Endothelial cell of umbilical vein (primary cell): Measurements from ENCODE around the gene NOD1. TPM values are rescaled to one million over a fixed set of nuclear protein-coding genes. Genes with fewer than 3 reads are reported as not detected.

Experiments used
- BruUV-seq: library from RNA; stranded (reverse); fragments of 400-500 nt; replicated peaks from 2 replicates; lab custom pipeline; 2021; lab: Mats Ljungman, UMichigan
- CTCF ChIA-PET: fragments of 300-600, 350-600 bp; sonication (Branson Sonifier 250); formaldehyde crosslinking; loops from one replicate; lab custom pipeline; 2021; ENCODE audit warnings: antibody characterized with exemption, inconsistent platforms; lab: Charles Lee
- POLR2A ChIA-PET: fragments of 300-600, 350-600 bp; sonication (Branson Sonifier 250); formaldehyde crosslinking; loops from one replicate; lab custom pipeline; 2021; ENCODE audit warnings: antibody characterized with exemption, inconsistent platforms; lab: Charles Lee
- DNase-seq: peaks from one replicate; pipeline ENCODE4 v3.0.0-alpha.2; 2011; ENCODE audit warnings: low read depth, low spot score
- FAIRE-seq: peaks from 2 replicates; lab custom pipeline; 2011; peaks lifted over from hg19 to GRCh38; lab: Jason Lieb, UNC
- H2AFZ ChIP-seq: 2 replicates; pipeline ENCODE4 v1.6.0; 2012; ENCODE audit warnings: low read depth, low read length, control low read depth, inconsistent platforms
- H3K27ac ChIP-seq: 2 replicates; pipeline ENCODE4 v1.5.1; 2011; ENCODE audit warnings: low read depth, mild to moderate bottlenecking, control low read depth, low read length, moderate library complexity; ENCODE audit not compliant: insufficient read depth
- H3K27me3 ChIP-seq, 2 experiments: 2 replicates each; pipeline versions ENCODE4 v1.6.0 to v1.6.1; 2011; ENCODE audit warnings: low read length in 2 of 2, mixed read lengths in 1 of 2; ENCODE audit not compliant: control insufficient read depth in 2 of 2, insufficient read depth in 2 of 2
- H3K36me3 ChIP-seq, 2 experiments: 2 replicates in 1 of 2; 3 replicates in 1 of 2; pipeline ENCODE4 v1.5.1; 2011; ENCODE audit warnings: low read length in 2 of 2, mild to moderate bottlenecking in 1 of 2, moderate library complexity in 1 of 2; ENCODE audit not compliant: control insufficient read depth in 2 of 2, insufficient read depth in 2 of 2; ENCODE audit errors: extremely low read depth in 1 of 2
- H3K4me1 ChIP-seq: 3 replicates; pipeline ENCODE4 v1.5.1; 2011; ENCODE audit warnings: mild to moderate bottlenecking, low read length; ENCODE audit not compliant: control insufficient read depth, insufficient read depth; ENCODE audit errors: extremely low read depth
- H3K4me2 ChIP-seq: 2 replicates; pipeline ENCODE4 v1.6.1; 2011; ENCODE audit warnings: low read length, control low read depth, mixed read lengths; ENCODE audit not compliant: insufficient read depth
- H3K4me3 ChIP-seq, 3 experiments: fragments of 200-600 bp in 1 of 3; sonication (generic), shearing (Covaris generic) in 1 of 3; replicated peaks in 1 of 3; 2 replicates each; pipeline ENCODE4 v1.5.1; 2011 to 2016; ENCODE audit warnings: control low read depth in 3 of 3, low read length in 3 of 3, mild to moderate bottlenecking in 2 of 3, inconsistent platforms in 1 of 3, low read depth in 1 of 3, moderate library complexity in 1 of 3; ENCODE audit not compliant: insufficient read depth in 1 of 3
- H3K79me2 ChIP-seq: 2 replicates; pipeline ENCODE4 v1.6.0; 2012; ENCODE audit warnings: low read length, inconsistent platforms; ENCODE audit not compliant: control insufficient read depth, insufficient read depth
- H3K9ac ChIP-seq: replicated peaks from 2 replicates; pipeline ENCODE3; 2011; ENCODE audit warnings: low read length, control low read depth; ENCODE audit not compliant: insufficient read depth; ENCODE audit errors: extremely low read depth
- H3K9me1 ChIP-seq: replicated peaks from 3 replicates; pipeline ENCODE4 v1.6.0; 2011; ENCODE audit warnings: mild to moderate bottlenecking, low read length; ENCODE audit not compliant: control insufficient read depth, insufficient read depth; ENCODE audit errors: extremely low read depth
- H3K9me3 ChIP-seq: replicated peaks from 2 replicates; pipeline ENCODE4 v1.5.1; 2012; ENCODE audit warnings: low read length, inconsistent platforms; ENCODE audit not compliant: control insufficient read depth, insufficient read depth
- H4K20me1 ChIP-seq: replicated peaks from 2 replicates; pipeline ENCODE3; 2011; ENCODE audit warnings: mild to moderate bottlenecking, low read length; ENCODE audit not compliant: control insufficient read depth, insufficient read depth; ENCODE audit errors: extremely low read depth
- CTCF ChIP-seq, 2 donors: IDR thresholded peaks; 1 replicate in 1 of 2; 2 replicates in 1 of 2; pipeline ENCODE4 v1.5.1; 2011; ENCODE audit warnings: low read length in 2 of 2, mild to moderate bottlenecking in 2 of 2, moderate library complexity in 2 of 2, control low read depth in 1 of 2, inconsistent platforms in 1 of 2, low read depth in 1 of 2; ENCODE audit not compliant: insufficient read depth in 1 of 2; ENCODE audit errors: extremely low read depth in 1 of 2
- EZH2 ChIP-seq: IDR thresholded peaks from 2 replicates; pipeline ENCODE4 v1.6.1; 2012; ENCODE audit warnings: borderline replicate concordance, low read depth, mild to moderate bottlenecking, moderate library complexity, low read length, inconsistent platforms; ENCODE audit not compliant: severe bottlenecking
- FOS ChIP-seq: IDR thresholded peaks from 2 replicates; pipeline ENCODE4 v1.6.1; 2011; ENCODE audit warnings: mild to moderate bottlenecking, low read length, moderate library complexity, borderline replicate concordance; ENCODE audit not compliant: insufficient read depth
- GATA2 ChIP-seq: IDR thresholded peaks from 2 replicates; pipeline ENCODE4 v1.7.0; 2011; ENCODE audit warnings: low read depth, mild to moderate bottlenecking, moderate library complexity, mixed read lengths, low read length; ENCODE audit not compliant: insufficient read length, insufficient read depth
- JUN ChIP-seq: IDR thresholded peaks from 2 replicates; pipeline ENCODE4 v1.6.1; 2011; ENCODE audit warnings: borderline replicate concordance, low read depth; ENCODE audit not compliant: insufficient read length, insufficient read depth
- MYC ChIP-seq: IDR thresholded peaks from one replicate; pipeline ENCODE4 v1.6.1; 2011; ENCODE audit warnings: mild to moderate bottlenecking, low read depth, low read length
- POLR2A ChIP-seq: IDR thresholded peaks from 2 replicates; pipeline ENCODE4 v1.6.1; 2012; ENCODE audit warnings: low read depth, mild to moderate bottlenecking, control low read depth, low read length
- POLR2AphosphoS5 ChIP-seq: IDR thresholded peaks from 2 replicates; pipeline ENCODE4 v1.6.1; 2012; ENCODE audit warnings: low read depth, mild to moderate bottlenecking, control low read depth, low read length, moderate library complexity; ENCODE audit not compliant: insufficient read depth
- dilution Hi-C: fragments of 300-500 bp; cut with MboI; formaldehyde crosslinking; loops from one replicate; pipeline ENCODE4 v1.15.0; 2019; ENCODE audit warnings: low sequenced_read_pairs; ENCODE audit not compliant: extremely low pct_ligation_motif_present
- intact Hi-C: fragments of 100-400 bp; cut with micrococcal nuclease; formaldehyde crosslinking; loops from one replicate; pipeline ENCODE4 v1.10.0; 2022
- polyA plus RNA-seq, 4 experiments: library from polyadenylated mRNA; depleted of rRNA in 3 of 4; stranded (reverse) in 3 of 4; unstranded in 1 of 4; fragments of >200 nt; gene quantifications; 2 replicates each; pipeline versions ENCODE4 v1.2.1 to v1.2.3, GENCODE V29; 2011 to 2012; ENCODE audit warnings: missing spikeins in 1 of 4
- total RNA-seq: library from RNA; stranded (reverse); gene quantifications from 2 replicates; pipeline ENCODE4 v1.2.3, GENCODE V29; 2021
- TF ChIP-seq, protein P1 (sequence below): IDR thresholded peaks from 2 replicates; pipeline ENCODE4 v1.6.1; 2011; ENCODE audit not compliant: insufficient read depth, insufficient read length

NOD1 gene
- total and polyA plus RNA-seq, 2 donors (not counting 3 experiments of a cell fraction or from before 2014, with no cell fraction given), result 22.1 to 39.2 TPM

DNA sequence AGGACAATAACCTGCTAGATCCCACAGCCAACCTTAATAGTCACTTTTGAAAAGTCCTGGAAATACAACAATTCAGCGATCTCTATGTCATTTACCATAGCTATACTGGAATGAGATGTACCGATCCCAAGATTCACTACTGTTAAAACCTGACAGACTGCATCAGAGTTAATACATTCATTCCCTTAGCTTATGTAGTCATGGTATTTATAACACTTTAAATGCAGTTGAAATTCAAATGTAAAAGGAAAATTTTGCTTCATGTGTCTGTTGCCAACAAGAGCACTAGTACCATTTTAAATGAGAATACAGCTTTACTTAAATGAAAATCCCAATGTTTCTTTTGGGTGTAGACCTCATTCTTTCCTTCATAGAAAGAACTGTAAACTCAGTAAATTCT, 37.2 kb upstream of the NOD1 start:
- no peak overlapping the region for H3K9ac ChIP-seq
- DNase-seq, result no peak
- no peaks in the 10 kb centered on the region for H4K20me1 ChIP-seq
- intact Hi-C loops, result no loop called here
- BruUV-seq, result no TSS peak
- H3K27me3 ChIP-seq, result no peaks in the 10 kb centered on the region
- ChIA-PET POLR2A (no interaction called here), CTCF (interaction anchor here (1.0 to 1.4 kb wide), 2 partner anchors 9 to 48 kb away, joined by 3 to 4 read pairs; no protein-coding TSS in a partner anchor)
- no peak overlapping the region for H3K4me3 ChIP-seq
- peaks cover 4% of the 10 kb centered on the region for H3K4me1 ChIP-seq
- no peak overlapping the region for H3K4me2 ChIP-seq
- H3K9me3 ChIP-seq, result no peaks in the 10 kb centered on the region
- TF ChIP-seq POLR2A, result no peak
- no peak for TF ChIP-seq EZH2
- no peak for TF ChIP-seq POLR2AphosphoS5
- TF ChIP-seq JUN, result no peak
- no peak for TF ChIP-seq GATA2
- no peak for TF ChIP-seq FOS
- TF ChIP-seq, protein P1, sequence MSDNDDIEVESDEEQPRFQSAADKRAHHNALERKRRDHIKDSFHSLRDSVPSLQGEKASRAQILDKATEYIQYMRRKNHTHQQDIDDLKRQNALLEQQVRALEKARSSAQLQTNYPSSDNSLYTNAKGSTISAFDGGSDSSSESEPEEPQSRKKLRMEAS, result no peak
- TF ChIP-seq MYC, result no peak
- TF ChIP-seq CTCF (IDR thresholded peaks at IDR 0.05; ENCODE audit: extremely low read depth in 1 of 2, insufficient read depth in 1 of 2, low read depth in 1 of 2, low read length in 2 of 2), result no peak
- no peaks in the 10 kb centered on the region for H3K9me1 ChIP-seq
- H3K79me2 ChIP-seq, result no peaks in the 10 kb centered on the region
- no peak overlapping the region for H3K27ac ChIP-seq
- FAIRE-seq, result no peak
- dilution Hi-C loops, result no loop called here
- no peaks in the 10 kb centered on the region for H3K36me3 ChIP-seq
- H2AFZ ChIP-seq, result no peak overlapping the region
